Activated CD4-positive, alpha-beta T cell treated with anti-CD3 and anti-CD28 coated beads for 36 hours (primary cell): ENCODE measurements around the gene USP17L28. TPM values are rescaled to one million over a fixed set of nuclear protein-coding genes. Genes with fewer than 3 reads are reported as not detected.
"Not testable (repeated sequence)": the region's sequence is repeated elsewhere in the genome, so short reads cannot be mapped to it uniquely, and the experiment has no call there.

ENCODE experiments used
- ATAC-seq: fragments of 200-7000 bp; cut with Tn5 transposase; one replicate; pipeline ENCODE4 v1.10.0; 2021; ENCODE audit warnings: mild to moderate bottlenecking, moderate library complexity
- CTCF ChIA-PET: fragments of 350-600 bp; sonication (Branson Sonifier 250); formaldehyde crosslinking; loops from one replicate; lab custom pipeline; 2021; ENCODE audit warnings: antibody characterized with exemption; lab: Charles Lee
- POLR2A ChIA-PET: fragments of 350-600 bp; sonication (Branson Sonifier 250); formaldehyde crosslinking; loops from one replicate; lab custom pipeline; 2021; ENCODE audit warnings: antibody characterized with exemption, inconsistent platforms; lab: Charles Lee
- DNase-seq: peaks from one replicate; pipeline ENCODE4 v3.0.0-alpha.2; 2020
- H3K27ac Mint-ChIP-seq: one replicate; pipeline ENCODE4 v1.8.0; 2021; ENCODE audit warnings: mixed read lengths
- H3K27me3 Mint-ChIP-seq: one replicate; pipeline ENCODE4 v1.8.0; 2021; ENCODE audit warnings: mixed read lengths
- H3K36me3 Mint-ChIP-seq: one replicate; pipeline ENCODE4 v1.8.0; 2021; ENCODE audit warnings: low read depth, mixed read lengths
- H3K4me1 Mint-ChIP-seq: one replicate; pipeline ENCODE4 v1.8.0; 2021; ENCODE audit warnings: mixed read lengths
- H3K4me3 Mint-ChIP-seq: one replicate; pipeline ENCODE4 v1.8.0; 2021; ENCODE audit warnings: mild to moderate bottlenecking, moderate library complexity, mixed read lengths
- H3K9me3 Mint-ChIP-seq: one replicate; pipeline ENCODE4 v1.8.0; 2021; ENCODE audit warnings: low read depth, mixed read lengths
- intact Hi-C, 2 experiments: fragments of 100-400 bp; cut with DNase I in 1 of 2; cut with micrococcal nuclease in 1 of 2; formaldehyde crosslinking; loops; one replicate each; pipeline versions ENCODE4 v1.14.2 to v1.15.1; 2022 to 2024; cut with DNase I, micrococcal nuclease
- total RNA-seq, 2 experiments: library from RNA; stranded (reverse); gene quantifications; one replicate each; pipeline ENCODE4 v1.2.3, GENCODE V29; 2021

USP17L28 gene
- not detected for total RNA-seq

- H3K27me3 Mint-ChIP-seq, H3K27ac Mint-ChIP-seq, CTCF ChIA-PET, H3K4me1 Mint-ChIP-seq, intact Hi-C loops, DNase-seq, POLR2A ChIA-PET, H3K36me3 Mint-ChIP-seq, H3K4me3 Mint-ChIP-seq, ATAC-seq, H3K9me3 Mint-ChIP-seq: not testable (repeated sequence)
Measured at GRCh38 chr4:9348593-9348992, at the start of gene USP17L28. Gene USP17L28 (plus strand): TSS chr4:9348893. CDS start chr4:9348893, 0 bp downstream.

GRCh38 chr4:9324191-9324590 lies 24.5 kb upstream of the USP17L28 start:
- H3K9me3 Mint-ChIP-seq, H3K36me3 Mint-ChIP-seq, POLR2A ChIA-PET, H3K27me3 Mint-ChIP-seq, H3K27ac Mint-ChIP-seq, intact Hi-C loops, ATAC-seq, CTCF ChIA-PET, DNase-seq, H3K4me1 Mint-ChIP-seq, H3K4me3 Mint-ChIP-seq: not testable (repeated sequence)

GRCh38 chr4:9324865-9325264 lies 23.8 kb upstream of the USP17L28 start, which contains the start of gene USP17L24:
Gene USP17L24 (plus strand): TSS chr4:9325165. CDS start chr4:9325165, 0 bp downstream.
- H3K4me3 Mint-ChIP-seq, H3K27me3 Mint-ChIP-seq, ATAC-seq, H3K27ac Mint-ChIP-seq, POLR2A ChIA-PET, intact Hi-C loops, H3K9me3 Mint-ChIP-seq, DNase-seq, H3K36me3 Mint-ChIP-seq, H3K4me1 Mint-ChIP-seq, CTCF ChIA-PET: not testable (repeated sequence)

GRCh38 chr4:9329611-9330010 lies 19.1 kb upstream of the USP17L28 start, which contains the start of gene USP17L25:
Gene USP17L25 (plus strand): TSS chr4:9329911. CDS start chr4:9329911, 0 bp downstream.
- H3K4me3 Mint-ChIP-seq, H3K27ac Mint-ChIP-seq, H3K4me1 Mint-ChIP-seq, intact Hi-C loops, DNase-seq, H3K27me3 Mint-ChIP-seq, H3K9me3 Mint-ChIP-seq, ATAC-seq, POLR2A ChIA-PET, CTCF ChIA-PET, H3K36me3 Mint-ChIP-seq: not testable (repeated sequence)

GRCh38 chr4:9334358-9334757 lies 14.3 kb upstream of the USP17L28 start, which contains the start of gene USP17L26:
Gene USP17L26 (plus strand): TSS chr4:9334658. CDS start chr4:9334658, 0 bp downstream.
- H3K27me3 Mint-ChIP-seq, CTCF ChIA-PET, H3K4me1 Mint-ChIP-seq, H3K27ac Mint-ChIP-seq, H3K9me3 Mint-ChIP-seq, ATAC-seq, H3K36me3 Mint-ChIP-seq, intact Hi-C loops, POLR2A ChIA-PET, H3K4me3 Mint-ChIP-seq, DNase-seq: not testable (repeated sequence)

GRCh38 chr4:9339103-9339502 lies 9.6 kb upstream of the USP17L28 start, which contains the start of gene USP17L5:
Gene USP17L5 (plus strand): TSS chr4:9339403. CDS start chr4:9339403, 0 bp downstream.
- H3K27me3 Mint-ChIP-seq, CTCF ChIA-PET, DNase-seq, H3K9me3 Mint-ChIP-seq, H3K4me3 Mint-ChIP-seq, intact Hi-C loops, H3K36me3 Mint-ChIP-seq, ATAC-seq, H3K27ac Mint-ChIP-seq, H3K4me1 Mint-ChIP-seq, POLR2A ChIA-PET: not testable (repeated sequence)

- H3K4me1 Mint-ChIP-seq, H3K27me3 Mint-ChIP-seq, intact Hi-C loops, POLR2A ChIA-PET, DNase-seq, H3K9me3 Mint-ChIP-seq, H3K27ac Mint-ChIP-seq, CTCF ChIA-PET, H3K4me3 Mint-ChIP-seq, H3K36me3 Mint-ChIP-seq, ATAC-seq: not testable (repeated sequence)
Measured at GRCh38 chr4:9343848-9344247, 4.8 kb upstream of the USP17L28 start, which contains the start of gene USP17L27. Gene USP17L27 (plus strand): TSS chr4:9344148. CDS start chr4:9344148, 0 bp downstream.

- intact Hi-C loops, H3K36me3 Mint-ChIP-seq: not testable (repeated sequence)
Measured at GRCh38 chr4:9350866-9351265, 2.2 kb downstream of the USP17L28 start.

GRCh38 chr4:9353338-9353737 lies 4.6 kb downstream of the USP17L28 start, which contains the start of gene USP17L29:
Gene USP17L29 (plus strand): TSS chr4:9353638. CDS start chr4:9353638, 0 bp downstream.
- intact Hi-C loops, H3K4me3 Mint-ChIP-seq, H3K27me3 Mint-ChIP-seq, CTCF ChIA-PET, H3K4me1 Mint-ChIP-seq, DNase-seq, H3K27ac Mint-ChIP-seq, POLR2A ChIA-PET, ATAC-seq, H3K36me3 Mint-ChIP-seq, H3K9me3 Mint-ChIP-seq: not testable (repeated sequence)

More at GRCh38 chr4:9350866-9351265, 2.2 kb downstream of the USP17L28 start:
- POLR2A ChIA-PET, H3K4me1 Mint-ChIP-seq, CTCF ChIA-PET, H3K9me3 Mint-ChIP-seq, H3K27me3 Mint-ChIP-seq, H3K4me3 Mint-ChIP-seq, DNase-seq, H3K27ac Mint-ChIP-seq, ATAC-seq: not testable (repeated sequence)

- DNase-seq, H3K9me3 Mint-ChIP-seq, H3K27ac Mint-ChIP-seq, POLR2A ChIA-PET, H3K4me3 Mint-ChIP-seq, CTCF ChIA-PET, H3K4me1 Mint-ChIP-seq, intact Hi-C loops, ATAC-seq, H3K36me3 Mint-ChIP-seq, H3K27me3 Mint-ChIP-seq: not testable (repeated sequence)
Measured at GRCh38 chr4:9362829-9363228, 14.1 kb downstream of the USP17L28 start, which contains the start of gene USP17L30. Gene USP17L30 (plus strand): TSS chr4:9363129. CDS start chr4:9363129, 0 bp downstream.

GRCh38 chr4:9379881-9380280 lies 31.2 kb downstream of the USP17L28 start:
- DNase-seq, ATAC-seq, H3K9me3 Mint-ChIP-seq, H3K27ac Mint-ChIP-seq, POLR2A ChIA-PET, H3K4me3 Mint-ChIP-seq, intact Hi-C loops, H3K36me3 Mint-ChIP-seq, H3K4me1 Mint-ChIP-seq, CTCF ChIA-PET, H3K27me3 Mint-ChIP-seq: not testable (repeated sequence)

GRCh38 chr4:9381012-9381534 lies 32.4 kb downstream of the USP17L28 start:
- intact Hi-C loops, H3K36me3 Mint-ChIP-seq, POLR2A ChIA-PET, H3K27me3 Mint-ChIP-seq, H3K27ac Mint-ChIP-seq, H3K9me3 Mint-ChIP-seq, H3K4me1 Mint-ChIP-seq, CTCF ChIA-PET: not testable (repeated sequence)
- ATAC-seq (peak; percentile 44), DNase-seq (peak; percentile 76)
- H3K4me3 Mint-ChIP-seq: peak overlapping the region; percentile 47
